ENCODE data around the gene PPP3CA.

DNA sequence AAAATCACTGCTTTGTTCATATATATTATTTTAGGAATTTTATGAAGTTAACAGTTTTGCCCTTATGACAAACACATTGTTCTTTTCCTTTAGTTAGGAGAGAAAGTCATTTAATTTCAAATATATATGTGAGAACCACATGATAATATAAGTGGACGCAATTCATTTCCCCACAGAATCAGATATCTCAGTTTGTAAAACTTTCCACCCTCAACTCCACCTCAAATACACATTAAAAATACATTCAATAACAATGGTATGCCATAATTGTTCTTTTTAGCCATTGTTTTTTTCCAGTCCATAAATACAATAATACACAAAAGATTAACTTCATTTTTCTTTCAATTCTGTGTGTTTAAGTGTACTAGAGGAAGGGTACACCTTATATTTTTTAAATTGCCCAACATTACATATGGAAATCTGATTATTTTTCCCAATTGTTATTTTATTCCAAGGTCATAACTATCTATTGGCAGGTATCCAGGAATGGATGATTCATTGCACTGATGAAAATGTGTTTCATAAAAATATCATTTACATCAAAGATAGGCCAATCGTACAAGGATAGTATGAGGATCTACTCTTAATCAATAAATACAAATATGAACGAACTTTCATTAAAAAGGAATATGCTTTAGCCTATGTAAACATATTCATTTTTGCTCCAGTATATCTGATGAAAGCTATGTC, 125.0 kb downstream of the PPP3CA start:
- TF ChIP-seq, protein P1, sequence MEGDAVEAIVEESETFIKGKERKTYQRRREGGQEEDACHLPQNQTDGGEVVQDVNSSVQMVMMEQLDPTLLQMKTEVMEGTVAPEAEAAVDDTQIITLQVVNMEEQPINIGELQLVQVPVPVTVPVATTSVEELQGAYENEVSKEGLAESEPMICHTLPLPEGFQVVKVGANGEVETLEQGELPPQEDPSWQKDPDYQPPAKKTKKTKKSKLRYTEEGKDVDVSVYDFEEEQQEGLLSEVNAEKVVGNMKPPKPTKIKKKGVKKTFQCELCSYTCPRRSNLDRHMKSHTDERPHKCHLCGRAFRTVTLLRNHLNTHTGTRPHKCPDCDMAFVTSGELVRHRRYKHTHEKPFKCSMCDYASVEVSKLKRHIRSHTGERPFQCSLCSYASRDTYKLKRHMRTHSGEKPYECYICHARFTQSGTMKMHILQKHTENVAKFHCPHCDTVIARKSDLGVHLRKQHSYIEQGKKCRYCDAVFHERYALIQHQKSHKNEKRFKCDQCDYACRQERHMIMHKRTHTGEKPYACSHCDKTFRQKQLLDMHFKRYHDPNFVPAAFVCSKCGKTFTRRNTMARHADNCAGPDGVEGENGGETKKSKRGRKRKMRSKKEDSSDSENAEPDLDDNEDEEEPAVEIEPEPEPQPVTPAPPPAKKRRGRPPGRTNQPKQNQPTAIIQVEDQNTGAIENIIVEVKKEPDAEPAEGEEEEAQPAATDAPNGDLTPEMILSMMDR (IDR thresholded peaks at IDR 0.05) = no peak
- TF ChIP-seq POLR2A (IDR thresholded peaks at IDR 0.05) = no peak
